MCF 10A (cell line): ENCODE results near the gene RBBP6. TPM values are rescaled to one million over a fixed set of nuclear protein-coding genes. Genes with fewer than 3 reads are reported as not detected.
A peak's percentile ranks its signal among the peaks of the same experiment; 100 is the strongest.

Experiments used
- BruUV-seq: library from RNA; stranded (reverse); fragments of 400-500 nt; replicated peaks from 2 replicates; lab custom pipeline; 2021; lab: Mats Ljungman, UMichigan
- CTCF ChIA-PET: fragments of 300-600 bp; sonication (Branson Sonifier 250); formaldehyde crosslinking; extraction: SDS; loops from one replicate; lab custom pipeline; 2021; ENCODE audit warnings: antibody characterized with exemption, inconsistent platforms; lab: Yijun Ruan, JAX
- POLR2A ChIA-PET: fragments of 300-600, 350-650 bp; sonication (Branson Sonifier 250); formaldehyde crosslinking; extraction: SDS; loops from one replicate; lab custom pipeline; 2020; ENCODE audit warnings: antibody characterized with exemption, inconsistent platforms; lab: Yijun Ruan, JAX
- DNase-seq: peaks from one replicate; pipeline ENCODE4 v3.0.0-alpha.2; 2018; ENCODE audit not compliant: unreplicated experiment
- H3K27ac Mint-ChIP-seq: one replicate; pipeline ENCODE4 v1.8.0; 2022; ENCODE audit warnings: mild to moderate bottlenecking, low read depth, mixed read lengths; ENCODE audit not compliant: unreplicated experiment
- H3K27me3 Mint-ChIP-seq: one replicate; pipeline ENCODE4 v1.8.0; 2022; ENCODE audit warnings: mixed read lengths; ENCODE audit not compliant: insufficient read depth, unreplicated experiment
- H3K36me3 Mint-ChIP-seq: one replicate; pipeline ENCODE4 v1.8.0; 2022; ENCODE audit warnings: mild to moderate bottlenecking, moderate library complexity, mixed read lengths; ENCODE audit not compliant: insufficient read depth, unreplicated experiment
- H3K4me1 Mint-ChIP-seq: one replicate; pipeline ENCODE4 v1.8.0; 2022; ENCODE audit warnings: mixed read lengths; ENCODE audit not compliant: insufficient read depth, unreplicated experiment
- H3K4me3 Mint-ChIP-seq: one replicate; pipeline ENCODE4 v1.8.0; 2022; ENCODE audit warnings: mild to moderate bottlenecking, moderate library complexity, mixed read lengths; ENCODE audit not compliant: unreplicated experiment
- H3K9me3 Mint-ChIP-seq: one replicate; pipeline ENCODE4 v1.8.0; 2022; ENCODE audit warnings: mixed read lengths; ENCODE audit not compliant: unreplicated experiment
- intact Hi-C: fragments of 100-400 bp; cut with micrococcal nuclease; formaldehyde crosslinking; loops from 2 replicates; pipeline ENCODE4 v1.14.1; 2022
- total RNA-seq: library from RNA; stranded (reverse); gene quantifications from 2 replicates; pipeline ENCODE4 v1.2.3, GENCODE V29; 2022
- TF ChIP-seq, protein P1 (sequence below): fragments of 200-600 bp; IDR thresholded peaks from one replicate; pipeline ENCODE4 v1.8.0; 2022; ENCODE audit warnings: antibody characterized with exemption, mild to moderate bottlenecking; ENCODE audit not compliant: unreplicated experiment

The RBBP6 gene
- total RNA-seq, 1 experiment from 2014 or later = 50.1 TPM

DNA sequence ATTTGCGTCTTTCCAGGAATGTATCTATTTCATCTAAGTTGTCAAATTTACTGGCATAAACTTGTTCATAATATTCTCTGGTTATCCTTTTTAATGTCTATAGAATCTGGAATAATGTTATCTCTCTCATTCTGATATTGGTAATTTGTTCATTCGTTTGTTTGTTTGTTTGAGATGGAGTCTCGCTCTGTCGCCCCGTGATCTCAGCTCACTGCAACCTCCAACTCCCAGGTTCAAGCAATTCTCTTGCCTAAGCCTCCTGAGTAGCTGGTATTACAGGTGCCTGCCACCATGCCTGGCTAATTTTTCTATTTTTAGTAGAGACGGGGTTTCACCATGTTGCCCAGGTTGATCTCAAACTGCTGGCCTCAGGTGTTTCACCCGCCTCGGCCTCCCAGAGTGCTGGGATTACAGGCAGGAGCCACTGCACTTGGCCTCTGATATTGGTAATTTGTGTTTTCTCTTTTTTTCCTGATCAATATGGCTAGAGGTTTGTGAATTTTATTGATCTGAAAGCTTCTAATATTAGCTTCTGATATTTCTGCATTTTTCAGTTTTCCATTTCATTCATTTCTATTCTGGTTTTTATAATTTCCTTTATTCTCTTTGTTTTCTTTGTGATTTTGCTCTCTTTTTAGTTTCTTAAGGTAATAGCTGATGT, 59.5 kb downstream of the RBBP6 start:
- no peaks in the 10 kb centered on the region for H3K36me3 Mint-ChIP-seq
- no peaks in the 10 kb centered on the region for H3K27me3 Mint-ChIP-seq
- BruUV-seq = no TSS peak

DNA sequence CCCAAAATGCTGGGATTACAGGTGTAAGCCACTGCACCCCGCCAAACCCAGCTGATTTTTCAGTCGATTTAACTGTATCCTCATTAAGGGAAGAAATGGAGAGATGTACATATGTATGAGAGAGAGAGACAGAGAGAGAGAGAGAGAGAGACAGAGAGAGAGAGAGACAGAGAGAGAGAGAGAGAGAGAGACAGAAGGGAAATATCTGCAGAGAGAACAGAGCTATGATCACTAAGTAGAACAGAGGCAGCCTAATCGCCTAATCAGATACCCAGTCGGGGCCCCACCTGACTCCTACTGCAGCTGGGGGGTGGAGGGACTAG, 70.0 kb downstream of the RBBP6 start:
- Mint-ChIP-seq H3K4me1 (no peaks in the 10 kb centered on the region), H3K36me3 (no peaks in the 10 kb centered on the region), H3K9me3 (no peaks in the 10 kb centered on the region), H3K4me3 (no peak overlapping the region), H3K27ac (no peak overlapping the region), H3K27me3 (peaks cover 42% of the 10 kb centered on the region)
- intact Hi-C loops = no loop called here
- ChIA-PET CTCF (interaction anchor here (1.1 kb wide), 1 partner anchor 10 kb away, joined by 5 read pairs; no protein-coding TSS in a partner anchor), POLR2A (no interaction called here)
- no TSS peak for BruUV-seq
- DNase-seq = no peak
- TF ChIP-seq, protein P1, sequence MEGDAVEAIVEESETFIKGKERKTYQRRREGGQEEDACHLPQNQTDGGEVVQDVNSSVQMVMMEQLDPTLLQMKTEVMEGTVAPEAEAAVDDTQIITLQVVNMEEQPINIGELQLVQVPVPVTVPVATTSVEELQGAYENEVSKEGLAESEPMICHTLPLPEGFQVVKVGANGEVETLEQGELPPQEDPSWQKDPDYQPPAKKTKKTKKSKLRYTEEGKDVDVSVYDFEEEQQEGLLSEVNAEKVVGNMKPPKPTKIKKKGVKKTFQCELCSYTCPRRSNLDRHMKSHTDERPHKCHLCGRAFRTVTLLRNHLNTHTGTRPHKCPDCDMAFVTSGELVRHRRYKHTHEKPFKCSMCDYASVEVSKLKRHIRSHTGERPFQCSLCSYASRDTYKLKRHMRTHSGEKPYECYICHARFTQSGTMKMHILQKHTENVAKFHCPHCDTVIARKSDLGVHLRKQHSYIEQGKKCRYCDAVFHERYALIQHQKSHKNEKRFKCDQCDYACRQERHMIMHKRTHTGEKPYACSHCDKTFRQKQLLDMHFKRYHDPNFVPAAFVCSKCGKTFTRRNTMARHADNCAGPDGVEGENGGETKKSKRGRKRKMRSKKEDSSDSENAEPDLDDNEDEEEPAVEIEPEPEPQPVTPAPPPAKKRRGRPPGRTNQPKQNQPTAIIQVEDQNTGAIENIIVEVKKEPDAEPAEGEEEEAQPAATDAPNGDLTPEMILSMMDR = no peak

More for the DNA sequence above, 59.5 kb downstream of the RBBP6 start:
- DNase-seq = no peak
- TF ChIP-seq, protein P1 = no peak
- POLR2A ChIA-PET = interaction anchor here (0.6 to 1.4 kb wide), 3 partner anchors 14 to 27 kb away, joined by 3 read pairs; no protein-coding TSS in a partner anchor
- intact Hi-C loops = no loop called here
- Mint-ChIP-seq H3K27ac (no peak overlapping the region), H3K4me1 (no peaks in the 10 kb centered on the region), H3K9me3 (no peaks in the 10 kb centered on the region), H3K4me3 (no peak overlapping the region)
- CTCF ChIA-PET = no interaction called here

DNA sequence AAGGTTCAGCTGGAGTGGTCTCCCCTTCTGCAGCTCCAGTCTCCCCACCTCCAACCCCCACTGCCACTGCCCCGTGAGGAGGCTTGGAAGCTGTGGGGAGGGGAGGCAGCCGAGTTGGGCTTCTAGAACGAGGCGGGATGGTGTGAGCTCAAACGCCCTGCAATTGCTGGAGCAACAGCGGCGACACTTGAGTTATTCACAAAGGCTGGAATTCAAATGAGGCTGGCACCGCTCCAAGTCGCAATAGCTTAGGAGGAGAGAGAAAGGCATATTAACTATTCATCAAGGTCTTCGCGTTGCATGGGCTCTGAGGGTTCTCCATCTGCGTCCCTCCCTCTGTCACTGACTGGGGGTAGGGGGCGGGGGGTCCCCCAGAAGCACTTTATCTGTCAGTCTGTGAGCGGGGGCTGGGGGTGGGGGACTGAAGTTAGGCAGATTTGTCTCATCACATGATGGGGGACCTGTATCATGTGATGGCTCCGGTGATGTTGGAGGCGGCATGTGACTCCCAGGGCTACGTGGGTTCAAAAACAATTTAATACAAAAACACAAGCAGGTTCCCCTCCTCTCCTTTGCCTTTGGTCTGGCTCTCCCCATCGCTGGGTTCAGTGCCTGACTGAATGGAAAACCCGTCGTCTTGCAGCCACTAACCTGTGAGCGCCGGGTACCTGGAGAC, 70.5 kb downstream of the RBBP6 start:
- CTCF ChIA-PET = interaction anchor here (1.1 kb wide), 1 partner anchor 10 kb away, joined by 5 read pairs; no protein-coding TSS in a partner anchor
- H3K4me1 Mint-ChIP-seq = no peaks in the 10 kb centered on the region
- no peaks in the 10 kb centered on the region for H3K36me3 Mint-ChIP-seq
- POLR2A ChIA-PET = interaction anchor here (0.7 kb wide), 1 partner anchor 30 kb away, joined by 4 read pairs; no protein-coding TSS in a partner anchor
- H3K27ac Mint-ChIP-seq = no peak overlapping the region
- H3K9me3 Mint-ChIP-seq = no peaks in the 10 kb centered on the region
- TF ChIP-seq, protein P1 = no peak
- intact Hi-C loops = no loop called here
- no TSS peak for BruUV-seq
- H3K4me3 Mint-ChIP-seq = no peak overlapping the region
- peak; percentile 54 for DNase-seq
- peaks cover 42% of the 10 kb centered on the region for H3K27me3 Mint-ChIP-seq

DNA sequence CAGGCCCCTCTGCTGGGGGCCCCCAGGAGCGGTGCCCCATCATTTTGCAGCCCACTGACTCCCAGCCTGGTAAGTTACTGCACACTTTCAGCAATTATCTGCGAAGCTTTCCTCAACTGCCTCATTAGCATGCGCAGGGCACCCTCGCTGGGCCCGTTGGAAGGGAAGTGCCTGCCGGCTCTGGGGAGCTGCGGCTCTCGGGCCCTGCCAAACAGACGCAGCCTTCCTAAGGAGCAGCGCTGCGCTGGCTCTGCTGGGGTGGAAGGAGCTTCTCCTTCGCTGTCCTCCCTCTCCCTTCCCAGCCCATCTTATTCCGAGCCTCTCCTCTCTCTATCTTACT, 71.0 kb downstream of the RBBP6 start:
- BruUV-seq = no TSS peak
- Mint-ChIP-seq H3K4me3 (no peak overlapping the region), H3K36me3 (no peaks in the 10 kb centered on the region), H3K9me3 (no peaks in the 10 kb centered on the region), H3K27me3 (peaks cover 42% of the 10 kb centered on the region), H3K4me1 (no peaks in the 10 kb centered on the region), H3K27ac (no peak overlapping the region)
- TF ChIP-seq, protein P1 = no peak
- ChIA-PET CTCF (no interaction called here), POLR2A (interaction anchor here (0.7 kb wide), 1 partner anchor 31 kb away, joined by 4 read pairs; no protein-coding TSS in a partner anchor)
- no peak for DNase-seq
- intact Hi-C loops = no loop called here
